HEK293 (cell line): ENCODE results near the gene ZNF430.

Experiments
- CTCF ChIA-PET: fragments of 350-600 bp; formaldehyde crosslinking; extraction: SDS; loops from one replicate; lab custom pipeline; 2021; ENCODE audit warnings: antibody characterized with exemption; lab: Yijun Ruan, JAX
- POLR2A ChIA-PET: fragments of 300-600 bp; formaldehyde crosslinking; extraction: SDS; loops from one replicate; lab custom pipeline; 2020; ENCODE audit warnings: antibody characterized with exemption, inconsistent platforms; lab: Yijun Ruan, JAX
- H3K27ac ChIP-seq: fragments of 200-500 bp; sonication (Bioruptor generic); 2 replicates; pipeline ENCODE4 v1.5.1; 2014; ENCODE audit warnings: low read depth, low read length, control low read depth, inconsistent platforms; ENCODE audit errors: extremely low read depth
- H3K36me3 ChIP-seq, 2 experiments: fragments of 200-500 bp in 1 of 2; sonication (Bioruptor generic) in 1 of 2; 1 replicate in 1 of 2; 2 replicates in 1 of 2; pipeline ENCODE4 v1.5.1; 2014 to 2017; ENCODE audit warnings: inconsistent platforms in 2 of 2, low read length in 2 of 2; ENCODE audit not compliant: control insufficient read depth in 2 of 2, insufficient read depth in 1 of 2
- H3K4me1 ChIP-seq: fragments of 200-500 bp; sonication (Bioruptor generic); 2 replicates; pipeline ENCODE4 v1.5.1; 2014; ENCODE audit warnings: mild to moderate bottlenecking, low read length, inconsistent platforms; ENCODE audit not compliant: control insufficient read depth, insufficient read depth
- H3K4me3 ChIP-seq: 2 replicates; pipeline ENCODE4 v1.5.1; 2011; ENCODE audit warnings: low read depth, mild to moderate bottlenecking, control low read depth, low read length, moderate library complexity
- H3K9me3 ChIP-seq: fragments of 200-500 bp; sonication (Bioruptor generic); 2 replicates; pipeline ENCODE4 v1.5.1; 2014; ENCODE audit warnings: low read depth, low read length, inconsistent platforms; ENCODE audit not compliant: control insufficient read depth, insufficient read depth
- HOXC10 ChIP-seq: sonication (generic); formaldehyde crosslinking; IDR thresholded peaks from 2 replicates; pipeline ENCODE4 v1.8.1; 2023; ENCODE audit warnings: mild to moderate bottlenecking, missing genetic modification reagents
- PRDM1 ChIP-seq: fragments of 450-650 bp; formaldehyde crosslinking; IDR thresholded peaks from 2 replicates; pipeline ENCODE4; 2016; ENCODE audit warnings: missing biosample characterization, missing genetic modification characterization
- PRDM2 ChIP-seq: fragments of 450-650 bp; formaldehyde crosslinking; IDR thresholded peaks from 2 replicates; pipeline ENCODE4 v1.5.1; 2016; ENCODE audit warnings: missing biosample characterization, missing genetic modification characterization, borderline replicate concordance
- ZBTB17 ChIP-seq: fragments of 450-650 bp; formaldehyde crosslinking; IDR thresholded peaks from 2 replicates; pipeline ENCODE4 v1.5.1; 2016; ENCODE audit warnings: missing biosample characterization, missing genetic modification characterization
- ZBTB20 ChIP-seq: fragments of 450-650 bp; formaldehyde crosslinking; IDR thresholded peaks from 2 replicates; pipeline ENCODE4 v1.5.1; 2016; ENCODE audit warnings: missing biosample characterization, missing genetic modification characterization
- ZBTB21 ChIP-seq: fragments of 450-650 bp; formaldehyde crosslinking; IDR thresholded peaks from 2 replicates; pipeline ENCODE4 v1.5.1; 2017; ENCODE audit warnings: missing biosample characterization, missing genetic modification characterization
- ZBTB26 ChIP-seq: fragments of 450-650 bp; formaldehyde crosslinking; optimal IDR thresholded peaks from 2 replicates; pipeline ENCODE3; 2016; ENCODE audit warnings: missing biosample characterization, mild to moderate bottlenecking, missing genetic modification characterization
- ZNF114 ChIP-seq: fragments of 450-650 bp; formaldehyde crosslinking; IDR thresholded peaks from 2 replicates; pipeline ENCODE4 v1.5.0; 2017; ENCODE audit warnings: missing biosample characterization, missing genetic modification characterization
- ZNF121 ChIP-seq: fragments of 450-650 bp; formaldehyde crosslinking; IDR thresholded peaks from 2 replicates; pipeline ENCODE4 v1.5.1; 2016; ENCODE audit warnings: missing biosample characterization, missing genetic modification characterization
- ZNF16 ChIP-seq: fragments of 450-650 bp; formaldehyde crosslinking; IDR thresholded peaks from 2 replicates; pipeline ENCODE4 v1.5.1; 2016; ENCODE audit warnings: low read depth, missing biosample characterization, missing genetic modification characterization
- ZNF221 ChIP-seq: fragments of 450-650 bp; formaldehyde crosslinking; IDR thresholded peaks from 2 replicates; pipeline ENCODE4 v1.5.1; 2017; ENCODE audit warnings: missing biosample characterization, missing genetic modification characterization, borderline replicate concordance
- ZNF223 ChIP-seq: fragments of 450-650 bp; formaldehyde crosslinking; IDR thresholded peaks from 2 replicates; pipeline ENCODE4 v1.5.1; 2016; ENCODE audit warnings: missing biosample characterization, missing genetic modification characterization
- ZNF24 ChIP-seq: fragments of 450-650 bp; formaldehyde crosslinking; IDR thresholded peaks from 2 replicates; pipeline ENCODE4 v1.5.1; 2016; ENCODE audit warnings: missing biosample characterization, missing genetic modification characterization
- ZNF266 ChIP-seq: fragments of 450-650 bp; formaldehyde crosslinking; IDR thresholded peaks from 2 replicates; pipeline ENCODE4 v1.5.1; 2016; ENCODE audit warnings: missing biosample characterization, missing genetic modification characterization, low read depth
- ZNF302 ChIP-seq: fragments of 450-650 bp; formaldehyde crosslinking; IDR thresholded peaks from 2 replicates; pipeline ENCODE4 v1.5.1; 2016; ENCODE audit warnings: missing biosample characterization, missing genetic modification characterization, low read depth
- ZNF423 ChIP-seq: fragments of 450-650 bp; formaldehyde crosslinking; IDR thresholded peaks from 2 replicates; pipeline ENCODE4 v1.5.1; 2016; ENCODE audit warnings: missing biosample characterization, missing genetic modification characterization
- ZNF555 ChIP-seq: fragments of 450-650 bp; formaldehyde crosslinking; conservative IDR thresholded peaks from 2 replicates; pipeline ENCODE4 v1.5.1; 2017; ENCODE audit warnings: missing biosample characterization, mild to moderate bottlenecking, missing genetic modification characterization, inconsistent platforms
- ZNF560 ChIP-seq: fragments of 450-650 bp; formaldehyde crosslinking; IDR thresholded peaks from 2 replicates; pipeline ENCODE4 v1.5.1; 2017; ENCODE audit warnings: missing biosample characterization, missing genetic modification characterization, borderline replicate concordance
- ZNF623 ChIP-seq: fragments of 450-650 bp; formaldehyde crosslinking; IDR thresholded peaks from 2 replicates; pipeline ENCODE4 v1.5.1; 2016; ENCODE audit warnings: missing biosample characterization, missing genetic modification characterization
- ZNF777 ChIP-seq: fragments of 450-650 bp; formaldehyde crosslinking; IDR thresholded peaks from 2 replicates; pipeline ENCODE4 v1.5.1; 2017; ENCODE audit warnings: missing biosample characterization, missing genetic modification characterization, borderline replicate concordance
- TF ChIP-seq, protein P1 (sequence below): fragments of 450-650 bp; formaldehyde crosslinking; IDR thresholded peaks from 2 replicates; pipeline ENCODE4 v1.5.1; 2016; ENCODE audit warnings: missing biosample characterization, missing genetic modification characterization
- TF ChIP-seq, protein P2 (sequence below): fragments of 450-650 bp; formaldehyde crosslinking; IDR thresholded peaks from 2 replicates; pipeline ENCODE4 v1.5.0; 2017; ENCODE audit warnings: missing biosample characterization, missing genetic modification characterization, borderline replicate concordance
- TF ChIP-seq, protein P3 (sequence below): fragments of 450-650 bp; formaldehyde crosslinking; IDR thresholded peaks from 2 replicates; pipeline ENCODE4 v1.5.1; 2017; ENCODE audit warnings: missing biosample characterization, missing genetic modification characterization

Gene ZNF430

GRCh38 chr19:21094347-21095025, 74.0 kb downstream of the ZNF430 start:
- Histone ChIP-seq H3K4me3 (no peak overlapping the region), H3K4me1 (no peaks in the 10 kb centered on the region), H3K36me3 (peaks cover 28 to 54% of the 10 kb centered on the region in 2 experiments), H3K9me3 (no peaks in the 10 kb centered on the region), H3K27ac (no peak overlapping the region)
- TF ChIP-seq PRDM1 (tag by site-specific recombination) (no peak), ZNF266 (tag by site-specific recombination) (no peak), ZNF560 (tag by site-specific recombination) (no peak), ZNF16 (tag by site-specific recombination) (no peak), ZBTB17 (tag by site-specific recombination) (no peak), ZNF623 (tag by site-specific recombination) (no peak), ZNF221 (no peak), ZNF24 (tag by site-specific recombination) (no peak), ZNF423 (tag by site-specific recombination) (no peak), ZBTB20 (tag by site-specific recombination) (no peak), ZNF121 (tag by site-specific recombination) (no peak), ZNF777 (tag by site-specific recombination) (no peak), ZNF223 (tag by site-specific recombination) (no peak)
- TF ChIP-seq, protein P1, sequence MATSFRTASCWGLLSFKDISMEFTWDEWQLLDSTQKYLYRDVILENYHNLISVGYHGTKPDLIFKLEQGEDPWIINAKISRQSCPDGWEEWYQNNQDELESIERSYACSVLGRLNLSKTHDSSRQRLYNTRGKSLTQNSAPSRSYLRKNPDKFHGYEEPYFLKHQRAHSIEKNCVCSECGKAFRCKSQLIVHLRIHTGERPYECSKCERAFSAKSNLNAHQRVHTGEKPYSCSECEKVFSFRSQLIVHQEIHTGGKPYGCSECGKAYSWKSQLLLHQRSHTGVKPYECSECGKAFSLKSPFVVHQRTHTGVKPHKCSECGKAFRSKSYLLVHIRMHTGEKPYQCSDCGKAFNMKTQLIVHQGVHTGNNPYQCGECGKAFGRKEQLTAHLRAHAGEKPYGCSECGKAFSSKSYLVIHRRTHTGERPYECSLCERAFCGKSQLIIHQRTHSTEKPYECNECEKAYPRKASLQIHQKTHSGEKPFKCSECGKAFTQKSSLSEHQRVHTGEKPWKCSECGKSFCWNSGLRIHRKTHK (tag by site-specific recombination): no peak
- ChIA-PET CTCF (interaction anchor here (0.5 kb wide), 1 partner anchor 44 kb away, joined by 3 read pairs; no protein-coding TSS in a partner anchor), POLR2A (no interaction called here)

GRCh38 chr19:21098291-21098690, 77.8 kb downstream of the ZNF430 start:
- Histone ChIP-seq H3K4me3 (no peak overlapping the region), H3K4me1 (no peaks in the 10 kb centered on the region), H3K36me3 (peaks cover 42 to 52% of the 10 kb centered on the region in 2 experiments), H3K9me3 (no peaks in the 10 kb centered on the region), H3K27ac (no peak overlapping the region)
- CTCF ChIA-PET: no interaction called here
- POLR2A ChIA-PET: no interaction called here
- TF ChIP-seq ZBTB26 (tag by site-specific recombination) (no peak), HOXC10 (CRISPR knock-in tag) (no peak), ZNF555 (tag by site-specific recombination) (no peak), PRDM2 (tag by site-specific recombination) (no peak), ZBTB21 (tag by site-specific recombination) (no peak), ZNF302 (tag by site-specific recombination) (no peak), ZNF114 (no peak)
- TF ChIP-seq, protein P2, sequence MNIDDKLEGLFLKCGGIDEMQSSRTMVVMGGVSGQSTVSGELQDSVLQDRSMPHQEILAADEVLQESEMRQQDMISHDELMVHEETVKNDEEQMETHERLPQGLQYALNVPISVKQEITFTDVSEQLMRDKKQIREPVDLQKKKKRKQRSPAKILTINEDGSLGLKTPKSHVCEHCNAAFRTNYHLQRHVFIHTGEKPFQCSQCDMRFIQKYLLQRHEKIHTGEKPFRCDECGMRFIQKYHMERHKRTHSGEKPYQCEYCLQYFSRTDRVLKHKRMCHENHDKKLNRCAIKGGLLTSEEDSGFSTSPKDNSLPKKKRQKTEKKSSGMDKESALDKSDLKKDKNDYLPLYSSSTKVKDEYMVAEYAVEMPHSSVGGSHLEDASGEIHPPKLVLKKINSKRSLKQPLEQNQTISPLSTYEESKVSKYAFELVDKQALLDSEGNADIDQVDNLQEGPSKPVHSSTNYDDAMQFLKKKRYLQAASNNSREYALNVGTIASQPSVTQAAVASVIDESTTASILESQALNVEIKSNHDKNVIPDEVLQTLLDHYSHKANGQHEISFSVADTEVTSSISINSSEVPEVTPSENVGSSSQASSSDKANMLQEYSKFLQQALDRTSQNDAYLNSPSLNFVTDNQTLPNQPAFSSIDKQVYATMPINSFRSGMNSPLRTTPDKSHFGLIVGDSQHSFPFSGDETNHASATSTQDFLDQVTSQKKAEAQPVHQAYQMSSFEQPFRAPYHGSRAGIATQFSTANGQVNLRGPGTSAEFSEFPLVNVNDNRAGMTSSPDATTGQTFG: no peak
- TF ChIP-seq, protein P3, sequence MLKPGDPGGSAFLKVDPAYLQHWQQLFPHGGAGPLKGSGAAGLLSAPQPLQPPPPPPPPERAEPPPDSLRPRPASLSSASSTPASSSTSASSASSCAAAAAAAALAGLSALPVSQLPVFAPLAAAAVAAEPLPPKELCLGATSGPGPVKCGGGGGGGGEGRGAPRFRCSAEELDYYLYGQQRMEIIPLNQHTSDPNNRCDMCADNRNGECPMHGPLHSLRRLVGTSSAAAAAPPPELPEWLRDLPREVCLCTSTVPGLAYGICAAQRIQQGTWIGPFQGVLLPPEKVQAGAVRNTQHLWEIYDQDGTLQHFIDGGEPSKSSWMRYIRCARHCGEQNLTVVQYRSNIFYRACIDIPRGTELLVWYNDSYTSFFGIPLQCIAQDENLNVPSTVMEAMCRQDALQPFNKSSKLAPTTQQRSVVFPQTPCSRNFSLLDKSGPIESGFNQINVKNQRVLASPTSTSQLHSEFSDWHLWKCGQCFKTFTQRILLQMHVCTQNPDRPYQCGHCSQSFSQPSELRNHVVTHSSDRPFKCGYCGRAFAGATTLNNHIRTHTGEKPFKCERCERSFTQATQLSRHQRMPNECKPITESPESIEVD: no peak
